HG02981 (cell line): ENCODE results near the gene CMTR1.
A peak's percentile ranks its signal among the peaks of the same experiment; 100 is the strongest.
"Not testable (repeated sequence)": the region's sequence is repeated elsewhere in the genome, so short reads cannot be mapped to it uniquely, and the experiment has no call there.

Experiments
- ATAC-seq: cut with Tn5 transposase; IDR thresholded peaks from one replicate; pipeline ENCODE4 v1.9.1; 2021; ENCODE audit warnings: mild to moderate bottlenecking, moderate library complexity; ENCODE audit not compliant: unreplicated experiment

Gene CMTR1

DNA sequence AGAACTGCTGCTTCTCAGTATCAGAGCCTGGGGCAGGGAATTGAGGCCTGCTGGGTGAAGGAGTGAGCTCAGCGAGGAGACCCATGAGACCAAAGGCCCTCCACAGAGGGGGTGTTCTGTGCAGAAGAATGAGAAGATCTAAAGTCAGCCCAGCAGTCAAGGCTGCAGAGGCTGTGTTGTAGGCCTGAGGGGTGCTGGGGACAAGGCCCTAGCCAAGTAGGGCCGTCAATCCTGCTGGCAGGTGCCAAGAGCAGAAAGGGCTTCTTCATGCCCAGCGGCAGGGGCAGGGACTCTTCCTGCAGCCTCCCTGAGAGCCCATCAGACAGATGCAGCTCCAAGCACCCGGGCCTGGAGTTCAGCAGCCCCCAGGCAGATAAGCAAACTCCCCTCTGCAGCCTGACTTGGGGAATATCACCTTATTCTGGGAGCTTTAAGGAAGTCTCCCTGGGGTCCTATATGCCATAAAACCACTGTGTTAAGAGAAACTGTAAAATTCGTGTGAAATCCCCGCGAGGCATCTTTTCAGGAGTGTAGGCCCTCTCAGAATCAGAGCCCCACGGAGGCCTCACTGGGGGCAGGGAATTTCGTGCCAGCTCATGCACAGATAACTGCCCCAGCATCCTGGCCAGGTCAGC, 57.6 kb downstream of the CMTR1 start:
- ATAC-seq = no peak

DNA sequence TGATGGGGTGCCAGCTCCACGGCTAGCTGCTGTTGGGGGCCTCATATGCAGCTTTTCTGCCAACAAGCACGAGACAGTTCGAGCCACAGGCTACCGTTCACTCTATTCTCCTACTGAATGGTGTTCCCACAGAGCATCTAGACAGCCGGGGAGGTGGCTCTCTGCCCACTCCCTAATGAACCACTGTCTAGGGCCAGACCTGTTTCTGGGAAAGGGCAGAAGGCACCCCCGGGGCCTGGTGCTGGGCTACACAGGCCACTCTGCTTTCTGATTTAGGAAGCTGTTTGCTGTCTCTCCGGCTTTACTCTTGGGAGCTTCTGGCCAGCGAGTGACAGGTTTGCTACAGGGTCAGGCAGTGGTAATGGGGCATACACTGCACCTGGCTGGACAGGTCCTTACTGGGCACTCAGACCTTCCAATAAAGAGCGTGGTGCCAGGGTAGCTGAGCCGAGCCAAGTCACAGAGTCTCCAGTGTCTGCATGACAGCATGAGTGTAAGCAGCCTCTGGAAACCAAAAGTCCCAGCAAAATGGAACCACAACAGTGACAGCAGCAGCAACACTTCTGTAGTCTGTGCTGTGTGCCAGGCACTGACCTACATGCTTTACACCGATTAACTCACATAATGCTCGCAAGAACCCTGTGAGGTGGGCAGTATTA, 58.3 kb downstream of the CMTR1 start:
- no peak for ATAC-seq

DNA sequence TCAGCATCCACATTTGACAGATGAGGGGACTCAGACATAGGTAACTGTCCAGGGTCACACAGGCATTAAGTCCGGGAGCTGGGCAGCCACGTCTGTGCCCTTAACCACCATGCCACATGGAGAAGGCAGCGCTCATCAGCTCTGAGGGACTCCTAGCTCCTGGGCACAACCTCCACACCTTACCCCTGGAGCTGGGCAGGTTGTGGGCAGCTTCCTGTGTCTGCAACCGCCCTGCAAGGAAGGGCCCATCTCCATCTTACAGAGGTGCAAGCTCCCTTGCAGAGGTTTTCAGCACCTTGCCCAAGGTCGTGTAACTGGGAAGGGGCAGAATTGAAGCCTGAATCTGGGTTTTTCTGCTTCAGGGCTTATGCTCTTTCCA, 58.8 kb downstream of the CMTR1 start:
- no peak for ATAC-seq

DNA sequence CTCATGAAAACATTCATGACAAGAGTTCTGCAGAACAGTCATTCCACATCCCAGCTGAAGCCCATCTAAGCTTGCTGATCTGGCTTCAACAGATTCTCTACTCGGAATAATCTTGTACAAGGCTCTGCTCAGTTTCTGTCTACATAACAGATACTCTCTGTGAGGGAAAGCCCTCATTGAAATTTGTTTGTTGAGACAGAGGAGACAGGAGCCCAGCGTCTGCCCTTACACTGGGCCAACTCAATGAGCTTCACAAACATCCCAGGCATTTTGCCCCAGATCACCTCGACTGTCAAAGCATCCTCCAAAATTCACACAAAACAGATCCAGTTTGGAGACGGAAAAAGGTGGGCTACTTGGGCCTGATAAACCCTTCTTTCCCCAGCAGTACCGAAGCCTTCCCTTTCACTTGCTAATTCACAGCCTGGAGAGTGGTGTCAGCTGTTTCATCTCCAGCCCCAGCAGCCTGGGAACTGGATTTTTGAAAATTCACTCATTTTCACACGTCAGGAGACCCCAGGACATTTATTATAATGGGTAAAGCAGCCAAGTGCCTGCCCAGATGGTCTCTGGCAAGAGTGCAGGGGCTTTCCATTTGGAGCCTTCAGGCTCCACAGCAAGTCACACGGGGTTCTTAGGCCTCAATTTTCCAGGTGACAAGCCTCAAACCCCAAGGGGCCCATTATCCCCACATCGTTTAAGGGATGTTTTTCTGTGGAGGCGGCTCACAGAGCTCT, 59.4 kb downstream of the CMTR1 start:
- ATAC-seq = no peak

DNA sequence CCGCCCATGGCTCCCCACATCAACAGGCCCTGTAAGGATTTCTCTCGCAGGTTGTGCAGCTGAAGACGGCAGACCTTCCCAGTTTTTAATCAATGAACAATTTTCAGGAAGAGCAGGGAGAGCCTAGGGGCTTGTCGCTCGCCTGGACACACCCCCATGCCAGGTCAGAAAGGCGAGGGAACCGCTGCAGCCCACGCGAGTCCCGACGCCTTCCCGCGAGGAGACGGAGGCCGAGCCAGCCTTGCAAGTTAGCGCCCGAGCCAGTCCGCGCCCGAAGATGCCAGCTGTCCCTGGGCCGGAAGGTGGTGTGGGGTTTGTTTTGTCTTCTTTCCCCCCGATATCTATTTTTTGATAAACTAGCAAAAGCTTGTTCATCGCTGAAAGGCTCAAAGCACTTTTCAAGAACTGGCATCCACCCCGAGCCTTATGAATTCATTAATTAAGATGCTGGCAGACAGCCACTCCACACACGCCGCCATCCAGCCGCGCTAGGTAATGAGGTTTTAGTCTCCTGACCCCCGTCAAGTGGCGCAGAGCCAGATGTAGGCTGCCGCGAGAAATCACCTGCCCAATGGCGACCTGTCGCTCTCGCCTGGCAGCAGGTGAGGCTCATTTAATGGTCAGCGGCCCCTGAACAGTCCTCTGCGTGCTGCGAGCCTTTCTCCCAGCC, 60.1 kb downstream of the CMTR1 start:
- no peak for ATAC-seq

DNA sequence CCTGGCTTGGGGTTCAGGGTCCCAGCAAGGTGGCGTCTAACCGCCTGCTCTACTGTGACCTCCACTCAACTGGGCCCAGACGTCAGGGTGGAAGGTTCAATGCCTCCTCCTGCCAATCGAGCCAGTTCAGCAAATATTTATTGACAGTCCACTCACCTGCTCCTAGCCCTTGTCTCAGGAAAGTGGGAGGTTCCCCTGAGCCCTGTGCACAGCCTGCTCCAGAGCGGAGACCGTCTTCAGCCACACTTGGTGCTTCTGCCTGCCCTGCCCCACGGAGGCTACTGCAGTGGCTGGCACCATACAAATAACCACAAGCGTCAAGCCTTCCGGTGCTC, 60.6 kb downstream of the CMTR1 start:
- no peak for ATAC-seq

DNA sequence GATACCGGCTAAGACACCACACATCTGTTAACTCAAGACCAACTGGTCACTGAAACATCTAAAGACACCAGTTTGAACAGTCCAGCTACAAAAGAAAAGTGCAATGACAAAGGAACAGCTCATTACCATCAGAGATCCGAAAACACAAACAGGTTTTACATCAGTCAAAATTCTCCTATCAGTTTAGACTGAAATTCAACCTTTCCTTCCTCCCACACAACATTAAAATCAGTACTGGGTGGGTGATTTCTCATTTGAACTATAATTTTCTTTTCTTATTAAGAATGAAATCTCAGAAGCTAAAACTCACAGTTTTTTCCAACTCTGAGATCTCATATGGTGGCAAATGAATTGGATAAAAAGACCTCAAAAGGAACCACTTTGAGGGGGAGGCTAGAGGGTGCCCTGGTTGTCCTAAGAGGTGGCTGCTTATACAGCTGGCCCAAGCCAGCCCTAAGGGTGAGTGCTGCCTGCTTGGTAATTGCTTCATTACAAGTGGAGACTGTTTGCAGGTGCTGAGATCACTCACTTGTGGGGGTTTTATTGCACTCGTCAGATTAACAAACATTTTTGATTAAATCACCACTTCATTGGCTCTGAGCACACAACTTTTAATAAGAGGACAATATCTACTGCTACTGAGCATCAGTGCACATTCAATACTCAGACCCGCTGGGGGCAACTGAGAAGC, 62.4 kb downstream of the CMTR1 start:
- no peak for ATAC-seq

DNA sequence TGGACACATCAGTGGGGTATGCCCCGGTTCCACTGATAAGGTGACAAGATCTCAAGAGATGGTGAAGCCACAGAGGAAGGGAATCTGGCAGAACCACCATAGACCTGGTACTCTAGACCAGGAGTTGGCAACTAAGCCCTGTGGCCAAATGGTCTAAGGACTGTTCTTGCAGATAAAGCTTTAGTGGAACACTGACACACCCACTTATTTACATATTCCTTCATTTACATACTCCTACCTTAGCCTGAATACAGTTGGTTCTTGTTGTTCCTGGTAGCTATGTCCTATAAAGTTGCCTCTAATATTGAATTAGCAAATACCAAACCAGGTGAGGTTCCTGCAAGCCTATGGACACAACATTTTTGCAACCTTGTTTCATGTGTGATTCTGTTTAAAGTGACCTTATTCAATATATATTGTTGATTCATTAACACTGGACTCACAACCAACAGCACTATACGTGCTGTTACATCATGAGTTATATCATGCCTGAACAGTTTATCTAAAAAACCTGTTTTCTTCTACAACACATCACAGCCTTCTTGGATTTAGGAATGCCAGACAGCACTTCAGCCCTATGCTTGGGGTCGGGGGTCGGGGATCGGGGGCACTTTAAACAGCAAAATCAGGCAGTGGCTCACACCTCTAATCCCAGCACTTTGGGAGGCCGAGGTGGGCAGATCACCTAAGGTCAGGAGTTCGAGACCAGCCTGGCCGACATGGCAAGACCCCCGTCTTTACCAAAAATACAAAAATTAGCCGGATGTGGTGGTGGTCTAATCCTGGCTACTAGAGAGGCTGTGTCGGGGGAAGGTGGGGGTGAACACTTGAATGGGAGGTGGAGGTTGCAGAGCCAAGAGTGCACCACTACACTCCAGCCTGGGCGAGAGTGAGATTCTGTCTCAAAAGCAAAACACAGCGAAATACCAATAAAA, 64.2 kb downstream of the CMTR1 start:
- no peak for ATAC-seq

DNA sequence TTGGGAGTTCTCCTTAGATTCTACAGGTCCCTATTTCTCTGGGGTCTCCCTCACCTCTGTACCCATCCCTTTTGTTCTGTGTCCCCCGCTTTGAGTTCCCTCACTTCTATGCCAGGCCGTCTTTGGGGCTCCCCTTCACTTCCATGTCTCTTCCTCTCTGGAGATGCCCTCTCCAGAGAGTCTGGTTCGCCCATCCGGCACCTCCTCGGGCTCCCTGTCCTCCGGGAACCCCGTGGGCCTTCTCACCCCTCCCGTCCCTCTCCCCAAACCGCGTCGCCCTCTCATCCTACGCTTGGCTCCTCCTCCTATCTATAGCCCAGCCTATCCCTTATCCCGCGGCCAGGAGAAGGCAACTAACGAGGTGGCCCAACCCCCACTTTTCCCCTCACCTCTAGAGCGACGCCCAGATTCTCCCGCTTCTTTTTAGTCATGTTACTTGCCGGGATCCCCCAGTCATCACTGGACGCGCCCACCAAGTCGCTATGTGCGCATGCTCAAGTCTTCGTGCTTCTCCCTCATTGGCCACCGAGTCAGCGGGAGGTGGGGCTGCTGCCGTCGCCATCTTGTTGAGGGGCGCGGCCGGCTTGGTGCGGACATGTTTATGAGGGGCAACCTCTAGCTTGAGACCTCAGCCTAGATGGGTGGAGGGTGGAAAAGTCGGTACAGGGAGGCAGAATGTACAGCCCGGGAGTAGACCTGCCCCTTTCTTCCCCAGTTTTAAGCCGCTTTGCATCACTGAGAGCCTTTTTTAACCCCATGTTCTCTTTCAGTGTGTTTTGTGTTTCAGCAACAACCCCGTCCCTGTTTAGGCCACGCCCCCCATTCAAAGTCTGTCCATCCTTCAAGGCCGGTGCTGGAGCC, 66.6 kb downstream of the CMTR1 start, which contains the start of gene CCDC167:
Gene CCDC167 (minus strand): TSS at position 461 of the 861 bp plus-strand sequence. CDS start 30 bp downstream, at position 431.
- ATAC-seq = peak; percentile 90

DNA sequence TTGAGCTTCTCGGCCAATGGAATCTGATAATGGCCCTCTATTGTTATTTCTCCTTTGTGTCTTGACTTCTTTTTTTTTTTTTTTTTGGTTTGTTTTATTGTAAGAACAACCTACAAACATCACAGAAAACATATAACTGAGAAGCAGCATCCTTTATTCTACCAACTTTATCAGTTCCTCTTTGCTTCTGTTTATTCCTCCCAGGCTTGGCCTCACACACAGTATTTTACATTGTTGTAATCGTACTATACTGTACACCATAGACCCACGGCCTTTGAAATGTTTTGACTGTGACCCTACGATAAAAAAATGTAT, 67.2 kb downstream of the CMTR1 start:
- ATAC-seq = no peak

DNA sequence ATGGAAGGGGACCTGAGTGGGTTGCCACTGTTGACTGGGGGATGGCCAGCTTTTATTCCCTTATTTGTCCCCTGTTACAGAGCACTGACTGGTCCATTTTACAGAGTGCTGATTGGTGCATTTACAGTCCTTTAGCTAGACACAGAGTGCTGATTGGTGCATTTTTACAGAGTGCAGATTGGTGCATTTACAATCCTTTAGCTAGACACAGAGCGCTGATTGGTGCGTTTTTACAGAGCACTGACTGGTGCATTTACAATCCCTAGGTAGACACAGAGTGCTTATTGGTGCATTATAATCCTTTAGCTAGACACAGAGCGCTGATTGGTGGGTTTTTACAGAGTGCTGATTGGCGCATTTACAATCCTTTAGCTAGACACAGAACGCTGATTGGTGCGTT, 67.9 kb downstream of the CMTR1 start:
- ATAC-seq = not testable (repeated sequence)

DNA sequence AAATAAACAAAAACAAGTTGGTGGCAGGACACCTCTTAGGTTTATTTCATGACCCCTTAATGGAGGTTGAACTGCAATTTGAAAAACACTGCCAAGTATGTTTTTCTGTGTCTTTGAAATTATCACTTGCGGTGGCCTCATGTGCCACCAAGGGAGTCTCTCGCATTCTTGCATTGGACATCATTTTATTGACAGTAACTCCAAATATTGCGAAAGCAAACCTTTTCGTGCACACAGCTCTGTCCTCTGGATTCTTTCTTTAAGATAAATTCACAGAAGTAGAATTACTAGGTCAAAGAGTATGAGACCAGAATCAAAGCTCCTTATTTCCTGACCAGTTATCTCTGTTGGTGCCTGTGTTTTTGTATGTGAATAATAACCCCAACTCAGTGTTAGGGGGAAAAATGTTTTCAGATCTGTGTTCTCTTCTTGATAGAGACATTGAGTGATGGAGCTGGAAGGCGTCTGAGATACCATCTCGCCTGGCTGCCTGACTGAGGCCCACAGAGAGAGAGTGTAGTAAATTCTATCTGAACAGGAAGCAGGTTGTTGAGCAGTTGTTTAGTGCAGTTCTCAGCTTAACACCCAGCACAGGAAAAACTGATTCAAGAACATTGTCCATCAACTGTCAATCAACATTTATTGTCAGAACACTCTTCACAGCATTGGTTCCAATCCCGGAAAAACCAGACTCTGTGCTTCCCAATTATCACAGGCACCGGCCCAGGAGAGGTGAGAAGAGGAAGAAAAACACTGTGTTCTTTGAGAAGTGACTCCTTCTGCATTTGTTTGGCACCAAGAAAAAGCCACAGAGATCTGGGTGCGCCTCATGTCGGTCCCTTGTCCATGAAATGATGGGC, 68.8 kb downstream of the CMTR1 start:
- ATAC-seq = no peak

DNA sequence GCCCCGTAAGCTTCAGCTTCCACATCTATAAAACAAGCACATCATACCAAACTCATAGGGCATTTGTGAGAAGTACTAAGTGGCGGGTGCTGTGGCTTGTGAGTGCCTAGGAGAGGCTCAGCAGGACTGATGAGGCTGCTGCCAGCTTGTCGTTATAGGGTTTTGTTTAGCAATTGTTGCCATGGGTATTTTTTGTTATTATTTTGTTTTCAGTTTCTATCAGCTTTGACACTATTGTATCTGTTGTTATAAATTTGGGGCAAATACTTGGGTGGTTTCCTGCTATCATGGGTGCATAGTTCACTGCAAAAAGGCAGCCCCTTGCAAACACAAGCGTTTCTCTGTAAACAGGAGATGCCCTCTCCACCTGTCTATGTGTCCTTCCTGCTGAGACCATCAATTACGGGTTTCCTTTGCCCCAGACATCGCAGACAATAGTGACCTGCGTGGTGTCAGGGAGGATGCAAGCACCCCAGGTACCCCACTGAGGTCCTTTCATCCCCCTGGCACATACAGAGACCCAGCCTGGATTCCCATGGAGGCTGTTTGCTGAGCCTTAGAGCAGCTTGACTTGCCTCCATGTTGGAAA, 69.8 kb downstream of the CMTR1 start:
- no peak for ATAC-seq

DNA sequence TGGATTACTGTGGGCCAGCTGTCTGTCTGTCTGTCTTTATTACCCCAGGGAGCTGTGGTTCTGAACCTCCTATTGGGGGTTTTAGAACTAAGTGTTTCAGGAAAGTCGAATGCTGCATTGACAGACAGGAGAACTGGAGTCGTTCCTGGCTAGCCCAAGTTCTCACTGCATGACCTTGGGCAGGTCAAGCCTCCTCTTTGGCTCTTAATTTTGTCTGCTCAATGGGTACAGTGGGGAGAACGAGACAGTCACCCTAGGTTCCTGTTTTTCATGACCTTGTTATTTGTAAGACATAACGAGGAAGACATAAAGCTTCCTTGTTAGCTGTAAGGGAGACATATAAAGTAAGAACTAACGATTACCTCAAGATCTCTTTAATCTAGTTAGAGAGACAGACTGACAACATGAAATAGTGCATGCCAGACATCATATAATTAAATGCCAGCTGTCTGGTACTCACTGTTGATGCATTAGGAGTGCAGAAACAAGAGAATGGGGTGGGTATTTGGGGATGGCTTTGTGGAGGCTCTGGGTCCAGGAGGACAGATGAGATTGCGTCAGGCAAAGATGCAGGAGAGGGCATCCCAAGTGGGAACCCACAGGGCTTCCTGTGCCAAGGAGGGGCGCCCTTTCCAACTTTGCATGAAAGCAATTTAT, 70.4 kb downstream of the CMTR1 start:
- ATAC-seq = no peak

DNA sequence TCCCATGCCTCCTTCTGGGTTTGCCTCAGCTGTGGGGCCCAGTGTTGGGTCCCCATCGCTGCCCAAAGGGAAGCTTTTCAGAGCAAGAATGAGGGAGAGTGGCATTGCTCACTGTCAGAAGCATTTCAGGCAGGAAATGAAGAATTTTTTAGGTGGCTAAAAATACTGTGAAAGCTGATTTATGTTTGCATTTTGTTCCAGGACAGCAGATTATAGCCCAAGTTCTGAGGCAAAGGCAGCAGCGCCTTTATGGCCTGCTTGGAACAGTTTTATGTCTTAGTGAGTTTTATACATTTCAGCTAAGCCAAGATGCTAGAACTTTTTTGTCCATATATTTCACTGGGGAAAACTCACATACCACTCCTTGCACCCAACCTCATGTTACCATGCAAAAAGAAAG, 71.0 kb downstream of the CMTR1 start:
- ATAC-seq = no peak

DNA sequence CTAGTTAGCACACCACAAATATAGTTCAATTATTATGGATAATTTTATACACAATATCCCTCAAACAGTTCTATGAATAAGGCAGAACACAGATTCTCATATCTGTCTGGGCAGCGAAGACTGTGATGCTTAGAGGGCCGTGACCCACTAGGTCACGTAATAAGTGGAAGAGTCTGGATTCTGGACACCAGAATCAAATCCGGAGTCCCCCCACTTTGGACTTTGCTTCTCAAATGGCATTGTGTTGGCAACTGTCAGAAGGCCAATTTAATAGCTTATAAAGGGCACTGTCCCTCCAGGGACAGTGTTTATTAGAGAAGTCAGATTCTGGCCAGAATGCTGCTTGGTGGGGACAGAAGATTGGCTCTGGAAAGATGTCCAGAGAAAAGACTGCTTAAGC, 73.5 kb downstream of the CMTR1 start:
- ATAC-seq = no peak

DNA sequence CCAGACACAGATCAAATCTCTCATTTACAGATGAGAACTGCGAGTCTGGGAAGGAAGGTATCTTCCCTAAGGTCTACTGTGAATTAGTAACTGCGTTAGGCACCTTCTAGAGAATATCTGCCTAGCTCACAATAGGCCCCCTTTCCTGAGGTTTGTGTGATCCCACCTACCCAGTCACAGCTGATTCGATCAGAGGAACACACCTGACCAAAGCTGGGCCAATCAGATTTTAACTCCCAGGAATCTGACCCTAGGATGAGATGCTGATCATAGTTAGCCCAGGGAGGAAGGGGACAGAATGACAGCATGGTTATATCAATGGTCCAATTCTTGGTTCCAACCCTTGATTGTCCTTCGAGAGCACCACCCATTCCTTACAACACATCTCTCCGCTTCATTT, 74.1 kb downstream of the CMTR1 start:
- no peak for ATAC-seq
